Measurements from ENCODE around the gene PTPRM.

The PTPRM gene

GRCh38 chr18:7608174-7608550 is 41.0 kb downstream of the PTPRM start:
- POLR2A ChIA-PET (ENCODE audit: low non-redundant PET): no interaction called here

DNA sequence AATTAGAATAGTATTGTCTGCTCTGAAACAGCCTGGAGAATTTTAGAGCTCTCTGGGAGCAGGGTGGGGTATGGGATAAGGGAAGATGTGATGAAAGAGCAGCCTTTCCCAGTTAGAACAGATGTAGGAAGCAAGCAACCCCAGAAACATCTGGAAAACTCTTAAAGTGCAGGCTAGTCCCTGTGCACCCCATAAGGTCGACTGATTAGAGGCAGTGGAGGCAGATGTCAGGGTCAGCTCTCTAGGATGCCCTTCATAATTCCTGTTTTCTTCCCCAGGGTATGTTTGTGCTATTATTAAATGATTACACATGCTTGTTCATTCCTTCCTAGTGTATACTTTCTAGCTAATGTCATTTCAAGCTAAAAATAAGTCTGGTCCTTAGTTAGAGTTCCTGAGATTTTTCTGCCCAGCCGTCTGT is 41.7 kb downstream of the PTPRM start:
- POLR2A ChIA-PET (ENCODE audit: low non-redundant PET): no interaction called here
- no peak for DNase-seq (ENCODE audit: low spot score)
- no peak overlapping the region for H3K27ac ChIP-seq
- TF ChIP-seq CTCF (conservative IDR thresholded peaks at IDR 0.05; ENCODE audit: low read depth): no peak
- CTCF ChIA-PET: no interaction called here

More at GRCh38 chr18:7608174-7608550, 41.0 kb downstream of the PTPRM start:
- DNase-seq (ENCODE audit: low spot score): no peak
- H3K27ac ChIP-seq: no peak overlapping the region
- CTCF ChIA-PET: interaction anchor here (0.6 kb wide), 1 partner anchor 12 kb away, joined by 3 read pairs; no protein-coding TSS in a partner anchor
- no peak for TF ChIP-seq CTCF (conservative IDR thresholded peaks at IDR 0.05; ENCODE audit: low read depth)

DNA sequence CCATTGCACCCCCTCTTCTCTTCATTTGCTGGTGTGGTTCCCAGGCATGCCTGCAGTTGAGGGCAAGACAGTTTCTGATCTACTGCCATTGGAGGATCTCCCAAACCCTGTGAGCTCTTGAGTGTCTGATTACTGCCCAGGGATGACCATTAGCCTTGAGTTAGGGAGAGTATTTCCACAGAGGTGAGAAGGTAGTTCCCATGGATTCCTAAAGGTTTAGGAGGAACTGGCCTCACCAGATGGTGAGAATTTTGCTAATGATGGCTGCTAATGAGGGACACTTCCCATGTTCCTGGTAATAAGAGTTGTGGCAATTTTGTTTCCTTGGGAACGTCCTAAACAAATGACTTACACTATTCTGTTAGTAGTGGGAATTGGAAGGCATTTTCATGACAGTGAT is 42.5 kb downstream of the PTPRM start:
- ChIA-PET CTCF (no interaction called here), POLR2A (ENCODE audit: low non-redundant PET) (no interaction called here)
- H3K27ac ChIP-seq: no peak overlapping the region
- TF ChIP-seq CTCF (conservative IDR thresholded peaks at IDR 0.05; ENCODE audit: low read depth): no peak
- no peak for DNase-seq (ENCODE audit: low spot score)

GRCh38 chr18:7614042-7614441 is 46.9 kb downstream of the PTPRM start:
- no peak for DNase-seq (ENCODE audit: low spot score)
- no peak for TF ChIP-seq CTCF (conservative IDR thresholded peaks at IDR 0.05; ENCODE audit: low read depth)
- no peak overlapping the region for H3K27ac ChIP-seq
- POLR2A ChIA-PET (ENCODE audit: low non-redundant PET): no interaction called here
- CTCF ChIA-PET: no interaction called here

GRCh38 chr18:7615840-7616239 is 48.7 kb downstream of the PTPRM start:
- CTCF ChIA-PET: no interaction called here
- TF ChIP-seq CTCF (conservative IDR thresholded peaks at IDR 0.05; ENCODE audit: low read depth): no peak
- DNase-seq (ENCODE audit: low spot score): no peak
- H3K27ac ChIP-seq: no peak overlapping the region
- POLR2A ChIA-PET (ENCODE audit: low non-redundant PET): no interaction called here

DNA sequence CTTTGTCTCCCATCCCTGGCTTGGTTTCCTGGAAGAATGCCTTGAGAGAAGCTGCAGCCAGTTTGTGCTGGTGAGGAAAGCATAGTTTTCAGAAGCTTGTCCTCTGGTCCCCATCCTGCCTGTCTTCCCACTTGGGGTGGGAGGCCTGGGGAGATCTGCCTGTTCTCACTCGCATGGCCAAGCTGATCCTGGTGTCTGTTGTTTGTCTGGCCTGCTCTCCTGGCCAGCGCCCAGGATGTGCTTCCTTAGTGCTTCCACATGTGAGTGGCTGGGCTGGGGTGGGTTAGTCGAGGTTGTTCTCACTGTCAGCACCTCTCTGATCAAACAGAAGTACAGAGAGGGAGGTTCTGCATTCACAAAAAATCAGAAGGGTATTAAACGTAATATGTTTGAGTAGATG is 49.5 kb downstream of the PTPRM start:
- CTCF ChIA-PET: no interaction called here
- POLR2A ChIA-PET (ENCODE audit: low non-redundant PET): no interaction called here
- DNase-seq (ENCODE audit: low spot score): no peak
- no peak overlapping the region for H3K27ac ChIP-seq
- TF ChIP-seq CTCF (conservative IDR thresholded peaks at IDR 0.05; ENCODE audit: low read depth): no peak

Measured in RWPE1 (cell line).